BE2C (cell line): ENCODE measurements around the gene ADH1B.
"Not testable (repeated sequence)": the region's sequence is repeated elsewhere in the genome, so short reads cannot be mapped to it uniquely, and the experiment has no call there.

ENCODE experiments used
- DNase-seq: peaks from one replicate; pipeline ENCODE4 v3.0.0-alpha.2; 2020
- H3K27me3 ChIP-seq: fragments of 250-450 bp; sonication (Bioruptor Pico); 2 replicates; pipeline ENCODE4 v1.5.1; 2020; ENCODE audit warnings: mild to moderate bottlenecking
- H3K36me3 ChIP-seq: fragments of 250-450 bp; sonication (Bioruptor Pico); 2 replicates; pipeline ENCODE4 v1.5.1; 2020; ENCODE audit warnings: mild to moderate bottlenecking
- H3K4me1 ChIP-seq: fragments of 250-450 bp; sonication (Bioruptor Pico); 2 replicates; pipeline ENCODE4 v1.5.1; 2020
- H3K4me3 ChIP-seq: 2 replicates; pipeline ENCODE4 v1.5.1; 2011; ENCODE audit warnings: low read depth, low read length
- H3K9me3 ChIP-seq: fragments of 250-450 bp; sonication (Bioruptor Pico); 2 replicates; pipeline ENCODE4 v1.5.1; 2020
- TF ChIP-seq, protein P1 (sequence below): IDR thresholded peaks from 2 replicates; pipeline ENCODE4 v1.5.1; 2012; ENCODE audit warnings: mild to moderate bottlenecking, low read depth, low read length

The ADH1B gene

DNA sequence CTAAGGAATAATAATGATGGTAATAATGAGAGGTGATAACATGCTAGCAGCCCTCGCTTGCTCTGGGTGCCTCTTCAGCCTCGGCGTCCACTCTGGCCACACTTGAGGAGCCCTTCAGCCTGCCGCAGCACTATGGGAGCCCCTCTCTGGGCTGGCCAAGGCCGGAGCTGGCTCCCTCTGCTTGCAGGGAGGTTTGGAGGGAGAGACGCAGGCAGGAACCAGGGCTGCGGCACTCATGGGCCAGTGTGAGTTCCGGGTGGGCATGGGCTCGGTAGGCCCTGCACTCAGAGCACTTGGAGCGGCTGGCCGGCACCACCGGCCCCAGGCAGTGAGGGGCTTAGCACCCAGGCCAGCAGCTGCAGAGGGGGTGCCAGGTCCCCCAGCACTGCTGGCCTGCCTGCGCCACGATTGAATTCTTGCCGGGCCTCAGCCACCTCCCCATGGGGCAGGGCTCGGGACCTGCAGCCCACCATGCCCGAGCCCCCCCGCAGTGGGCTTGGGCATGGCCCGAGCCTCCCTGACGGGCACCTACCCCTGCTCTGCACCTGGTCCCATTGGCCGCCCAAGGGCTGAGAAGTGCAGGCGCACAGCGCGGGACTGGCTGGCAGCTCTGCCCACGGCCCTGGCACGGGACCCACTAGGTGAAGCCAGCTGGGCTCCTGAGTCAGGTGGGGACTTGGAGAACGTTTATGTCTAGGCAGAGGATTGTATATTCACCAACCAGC is 38.4 kb upstream of the ADH1B start:
- Histone ChIP-seq H3K9me3 (peaks cover 5% of the 10 kb centered on the region; the same call in 1 of the 2 replicates), H3K4me1 (no peaks in the 10 kb centered on the region), H3K27me3 (no peaks in the 10 kb centered on the region), H3K4me3 (no peak overlapping the region), H3K36me3 (no peaks in the 10 kb centered on the region)
- DNase-seq, result no peak
- TF ChIP-seq, protein P1, sequence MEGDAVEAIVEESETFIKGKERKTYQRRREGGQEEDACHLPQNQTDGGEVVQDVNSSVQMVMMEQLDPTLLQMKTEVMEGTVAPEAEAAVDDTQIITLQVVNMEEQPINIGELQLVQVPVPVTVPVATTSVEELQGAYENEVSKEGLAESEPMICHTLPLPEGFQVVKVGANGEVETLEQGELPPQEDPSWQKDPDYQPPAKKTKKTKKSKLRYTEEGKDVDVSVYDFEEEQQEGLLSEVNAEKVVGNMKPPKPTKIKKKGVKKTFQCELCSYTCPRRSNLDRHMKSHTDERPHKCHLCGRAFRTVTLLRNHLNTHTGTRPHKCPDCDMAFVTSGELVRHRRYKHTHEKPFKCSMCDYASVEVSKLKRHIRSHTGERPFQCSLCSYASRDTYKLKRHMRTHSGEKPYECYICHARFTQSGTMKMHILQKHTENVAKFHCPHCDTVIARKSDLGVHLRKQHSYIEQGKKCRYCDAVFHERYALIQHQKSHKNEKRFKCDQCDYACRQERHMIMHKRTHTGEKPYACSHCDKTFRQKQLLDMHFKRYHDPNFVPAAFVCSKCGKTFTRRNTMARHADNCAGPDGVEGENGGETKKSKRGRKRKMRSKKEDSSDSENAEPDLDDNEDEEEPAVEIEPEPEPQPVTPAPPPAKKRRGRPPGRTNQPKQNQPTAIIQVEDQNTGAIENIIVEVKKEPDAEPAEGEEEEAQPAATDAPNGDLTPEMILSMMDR, result no peak

DNA sequence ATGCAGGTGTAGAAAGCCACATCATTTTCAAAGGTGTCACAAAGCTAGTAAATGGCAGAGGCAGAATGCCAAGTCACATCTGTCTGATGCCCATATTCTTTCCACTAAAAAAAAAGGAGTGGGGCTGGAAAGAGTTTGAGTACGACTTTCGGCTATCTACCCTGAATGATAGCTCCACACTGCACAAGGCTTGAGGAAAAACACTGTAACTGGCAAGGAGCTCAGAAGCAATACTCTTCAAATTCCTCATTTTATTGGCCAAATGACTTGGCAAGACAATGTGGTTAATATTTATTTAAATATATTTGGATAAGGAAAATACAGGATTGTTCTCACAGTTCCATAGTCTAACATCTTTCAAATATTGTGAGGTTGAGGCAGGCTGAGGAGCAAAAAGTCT is 36.7 kb upstream of the ADH1B start:
- Histone ChIP-seq H3K4me1 (no peaks in the 10 kb centered on the region), H3K4me3 (no peak overlapping the region), H3K36me3 (no peaks in the 10 kb centered on the region), H3K27me3 (no peaks in the 10 kb centered on the region), H3K9me3 (peaks cover 5% of the 10 kb centered on the region; the same call in 1 of the 2 replicates)
- TF ChIP-seq, protein P1, result no peak
- no peak for DNase-seq

DNA sequence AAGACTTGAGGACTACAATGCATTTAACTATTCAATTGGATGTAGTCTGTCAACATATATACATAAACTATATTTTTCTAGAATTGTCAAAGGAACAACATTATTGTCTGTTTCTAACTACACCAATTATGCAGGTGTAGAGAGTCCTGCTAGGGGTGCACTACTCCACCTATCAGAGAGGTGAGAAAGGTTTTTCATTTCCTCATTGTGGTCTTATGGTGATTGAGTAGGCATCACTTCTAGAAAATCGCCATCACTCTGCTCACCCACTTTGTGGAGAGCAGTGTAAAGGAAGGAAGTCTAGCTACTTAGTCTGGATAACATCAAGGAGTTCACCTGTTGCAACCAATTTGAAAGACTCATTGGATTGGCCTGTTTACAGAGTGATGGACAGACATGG is 35.8 kb upstream of the ADH1B start:
- Histone ChIP-seq H3K9me3 (peaks cover 5% of the 10 kb centered on the region; the same call in 1 of the 2 replicates), H3K4me3 (no peak overlapping the region), H3K27me3 (no peaks in the 10 kb centered on the region), H3K4me1 (no peaks in the 10 kb centered on the region), H3K36me3 (no peaks in the 10 kb centered on the region)
- TF ChIP-seq, protein P1, result no peak
- no peak for DNase-seq

DNA sequence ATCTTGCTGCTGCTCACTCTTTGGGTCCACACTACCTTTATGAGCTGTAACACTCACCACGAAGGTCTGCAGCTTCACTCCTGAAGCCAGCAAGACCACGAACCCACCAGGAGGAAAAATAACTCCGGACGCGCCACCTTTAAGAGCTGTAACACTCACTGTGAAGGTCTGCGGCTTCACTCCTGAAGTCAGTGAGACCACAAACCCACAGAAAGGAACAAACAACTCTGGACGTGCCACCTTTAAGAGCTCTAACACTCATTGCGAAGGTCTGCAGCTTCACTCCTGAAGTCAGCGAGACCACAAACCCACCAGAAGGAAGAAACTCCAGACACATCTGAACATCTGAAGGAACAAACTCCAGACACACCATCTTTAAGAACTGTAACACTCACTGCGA is 34.9 kb upstream of the ADH1B start:
- not testable (repeated sequence) for H3K36me3 ChIP-seq, H3K4me1 ChIP-seq, H3K9me3 ChIP-seq, H3K27me3 ChIP-seq, DNase-seq, H3K4me3 ChIP-seq

DNA sequence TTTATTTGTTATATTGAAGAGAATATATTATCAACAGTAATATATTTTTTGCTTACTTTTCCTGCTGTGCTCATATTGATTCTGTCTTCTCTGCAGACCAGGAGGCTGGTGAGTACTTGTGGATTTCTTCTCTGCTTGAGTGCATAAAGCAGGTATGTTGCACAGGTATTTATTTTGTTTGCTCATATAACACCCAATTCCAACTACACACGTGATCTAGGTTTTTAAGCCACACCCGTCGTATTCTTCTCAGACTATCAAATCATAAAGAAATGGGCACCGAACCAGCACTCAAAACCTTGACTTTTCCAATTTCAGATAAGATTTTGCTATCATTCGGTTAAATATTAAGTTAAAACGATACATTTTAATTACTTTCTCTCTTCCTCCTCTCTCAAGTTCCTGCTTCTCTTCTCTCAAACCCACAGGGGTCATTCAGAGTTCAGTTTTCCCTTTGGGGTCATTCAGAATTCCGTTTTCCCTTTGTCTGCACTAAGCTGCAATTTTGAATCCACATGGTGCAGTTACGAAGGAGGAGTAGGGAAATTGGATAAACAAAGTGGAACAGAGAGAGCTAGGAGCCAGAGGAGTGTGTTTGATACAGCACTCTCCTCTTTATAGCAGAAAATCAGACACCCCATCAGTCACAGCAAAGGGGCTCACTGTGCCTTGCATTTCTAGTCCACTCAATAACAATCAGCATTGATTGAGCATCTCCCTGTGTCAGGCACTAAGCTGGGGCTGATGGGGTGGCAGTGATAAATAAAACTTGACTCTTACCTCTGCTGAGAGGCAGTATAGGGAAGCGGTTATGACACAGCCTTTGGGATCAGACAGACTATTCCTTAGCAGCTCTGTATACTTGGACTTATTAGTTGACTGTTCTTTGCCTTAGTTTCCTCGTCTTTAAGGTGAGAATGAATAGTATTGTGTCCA is 31.7 kb upstream of the ADH1B start, which contains the start of gene ADH1C:
TSS of gene ADH1C (minus strand) at position 145 of the 936 bp plus-strand sequence. CDS start at position 74, 71 bp downstream.
- no peaks in the 10 kb centered on the region for H3K36me3 ChIP-seq
- no peaks in the 10 kb centered on the region for H3K9me3 ChIP-seq
- no peak within 1 kb of the TSS for H3K4me3 ChIP-seq
- TF ChIP-seq, protein P1, result no peak
- H3K4me1 ChIP-seq, result no peaks in the 10 kb centered on the region
- H3K27me3 ChIP-seq, result no peaks in the 10 kb centered on the region
- no peak for DNase-seq

DNA sequence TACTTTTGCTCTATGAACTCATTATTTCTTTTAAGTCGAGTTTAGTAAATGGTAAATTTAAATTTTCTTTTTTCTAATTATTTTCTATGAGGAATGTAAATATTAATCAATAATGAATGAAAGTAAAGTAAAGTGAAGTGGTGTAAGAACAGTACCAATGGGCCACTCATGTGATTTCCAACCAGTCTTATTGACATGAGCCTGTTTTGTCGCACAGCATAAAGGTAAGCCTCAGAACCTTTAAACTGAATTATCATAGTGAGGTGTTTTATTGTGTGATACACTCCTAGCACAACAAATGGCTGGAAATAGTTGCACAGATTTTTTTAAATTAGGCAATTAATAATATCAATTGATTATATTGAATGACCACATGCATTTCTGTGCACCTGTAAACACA is 30.3 kb upstream of the ADH1B start:
- TF ChIP-seq, protein P1, result no peak

More for the DNA sequence above, 30.3 kb upstream of the ADH1B start:
- no peak for DNase-seq
- Histone ChIP-seq H3K36me3 (no peaks in the 10 kb centered on the region), H3K27me3 (no peaks in the 10 kb centered on the region), H3K4me1 (no peaks in the 10 kb centered on the region), H3K9me3 (no peaks in the 10 kb centered on the region), H3K4me3 (no peak overlapping the region)
